ENCODE measurements around the gene ATP5MC2. TPM values are rescaled to one million over a fixed set of nuclear protein-coding genes. Genes with fewer than 3 reads are reported as not detected.

Gene ATP5MC2
- total and polyA plus RNA-seq, 2 of the 4 experiments (the other 2 are of a cell fraction), result 309 to 361 TPM

DNA sequence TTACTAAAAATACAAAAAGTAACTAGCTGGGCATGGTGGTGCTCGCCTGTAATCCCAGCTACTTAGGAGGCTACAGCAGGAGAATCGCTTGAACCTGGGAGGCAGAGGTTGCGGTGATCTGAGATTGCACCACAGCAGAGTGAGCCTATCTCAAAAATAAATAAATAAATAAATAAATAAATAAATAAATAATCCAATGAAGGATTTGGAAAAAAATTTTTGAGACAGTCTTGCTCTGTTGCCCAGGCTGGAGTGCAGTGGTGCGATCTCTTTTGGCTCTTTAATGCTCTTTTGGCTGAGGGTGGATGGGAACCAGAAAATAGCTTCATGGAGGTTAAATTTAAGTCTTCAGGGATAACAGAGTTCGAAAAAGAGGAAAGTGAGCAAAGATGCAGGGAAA, 11.7 kb downstream of the ATP5MC2 start:
- 78% methylated on average over 2 of the region's 5 CpGs; no CpG with 5 or more reads in 1 of the 2 experiments for WGBS, 2 experiments (ENCODE audit: extremely low coverage in 2 of 2, insufficient read length in 1 of 2)
- H3K14ac ChIP-seq (replicated peaks; ENCODE audit: low read depth, low read length), result no peak overlapping the region
- H3K4me3 ChIP-seq (ENCODE audit: insufficient read depth, low read depth, low read length), result no peak overlapping the region
- no peak overlapping the region for H2BK5ac ChIP-seq (ENCODE audit: low read depth, low read length, poor library complexity, severe bottlenecking)
- H3K9ac ChIP-seq (ENCODE audit: low read depth, low read length), result no peak overlapping the region
- ChIA-PET POLR2A (ENCODE audit: unreplicated experiment) (no interaction called here), CTCF (no interaction called here)
- no peak overlapping the region for H2AK5ac ChIP-seq (ENCODE audit: low read depth, low read length)
- dilution Hi-C loops (cut with HindIII; ENCODE audit: low sequenced_read_pairs, unreplicated experiment) (no loop called here), intact Hi-C loops (cut with micrococcal nuclease) (no loop called here), in situ Hi-C loops (cut with MboI; ENCODE audit: low sequenced_read_pairs) (no loop called here)
- H3K36me3 ChIP-seq (ENCODE audit: control insufficient read depth, insufficient read depth, low read length), result peaks cover 28% of the 10 kb centered on the region
- H3K4ac ChIP-seq (ENCODE audit: low read depth, low read length), result no peak overlapping the region
- no peak overlapping the region for H3K27ac ChIP-seq (ENCODE audit: insufficient read depth, low read length)
- H2BK15ac ChIP-seq (ENCODE audit: low read depth, low read length), result no peak overlapping the region
- H3K18ac ChIP-seq (ENCODE audit: low read depth, low read length), result no peak overlapping the region
- no peak overlapping the region for H2BK120ac ChIP-seq (ENCODE audit: low read depth, low read length)
- no peak overlapping the region for H4K8ac ChIP-seq (ENCODE audit: low read depth in 2 of 2, low read length in 2 of 2)
- H4K91ac ChIP-seq (ENCODE audit: insufficient read depth, low read depth, low read length), result no peak overlapping the region
- H4K20me1 ChIP-seq (ENCODE audit: insufficient read depth, low read length), result no peaks in the 10 kb centered on the region
- H2AK9ac ChIP-seq (replicated peaks; ENCODE audit: low read depth, low read length, poor library complexity), result no peak overlapping the region
- no peak overlapping the region for H2AFZ ChIP-seq (replicated peaks; ENCODE audit: low read length, poor library complexity)
- no peak overlapping the region for H3K56ac ChIP-seq (ENCODE audit: extremely low read depth, insufficient read depth, low read length)
- H3K23ac ChIP-seq (ENCODE audit: low read depth, low read length), result no peak overlapping the region
- H3K27me3 ChIP-seq (ENCODE audit: control insufficient read depth, insufficient read depth, low read length), result no peaks in the 10 kb centered on the region
- H3K4me2 ChIP-seq (ENCODE audit: low read depth, low read length), result no peak overlapping the region
- peaks cover under 1 to 13% of the 10 kb centered on the region in 2 experiments for H3K79me1 ChIP-seq (ENCODE audit: low read depth in 1 of 2, low read length in 2 of 2)
- ATAC-seq (ENCODE audit: low read depth), result no peak
- DNase-seq, result no peak
- H4K5ac ChIP-seq (ENCODE audit: low read depth, low read length), result no peak overlapping the region
- no TSS peak for BruUV-seq (replicated peaks)
- H3K9me1 ChIP-seq (ENCODE audit: insufficient read depth, low read length), result peaks cover 6% of the 10 kb centered on the region
- TF ChIP-seq MAZ (IDR thresholded peaks at IDR 0.05; ENCODE audit: borderline replicate concordance, low read depth, low read length) (no peak), POLR2A (IDR thresholded peaks at IDR 0.05; ENCODE audit: low read depth, low read length) (no peak), MAFK (IDR thresholded peaks at IDR 0.05; ENCODE audit: low read depth, low read length) (no peak), CEBPB (IDR thresholded peaks at IDR 0.05; ENCODE audit: low read depth, low read length) (no peak), RAD21 (IDR thresholded peaks at IDR 0.05; ENCODE audit: low read length) (no peak), RCOR1 (IDR thresholded peaks at IDR 0.05; ENCODE audit: insufficient replicate concordance, low read length) (no peak), SMC3 (IDR thresholded peaks at IDR 0.05; ENCODE audit: low read depth, low read length) (no peak), BHLHE40 (IDR thresholded peaks at IDR 0.05; ENCODE audit: low read depth, low read length) (no peak), NFE2L2 (IDR thresholded peaks at IDR 0.05; ENCODE audit: low read depth, low read length) (no peak), CHD1 (IDR thresholded peaks at IDR 0.05; ENCODE audit: low read depth, low read length) (no peak), FOS (IDR thresholded peaks at IDR 0.05; ENCODE audit: low read depth, low read length) (no peak), MXI1 (IDR thresholded peaks at IDR 0.05; ENCODE audit: borderline replicate concordance, low read depth, low read length) (no peak), RFX5 (IDR thresholded peaks at IDR 0.05; ENCODE audit: low read depth, low read length) (no peak)
- TF ChIP-seq, protein P1, sequence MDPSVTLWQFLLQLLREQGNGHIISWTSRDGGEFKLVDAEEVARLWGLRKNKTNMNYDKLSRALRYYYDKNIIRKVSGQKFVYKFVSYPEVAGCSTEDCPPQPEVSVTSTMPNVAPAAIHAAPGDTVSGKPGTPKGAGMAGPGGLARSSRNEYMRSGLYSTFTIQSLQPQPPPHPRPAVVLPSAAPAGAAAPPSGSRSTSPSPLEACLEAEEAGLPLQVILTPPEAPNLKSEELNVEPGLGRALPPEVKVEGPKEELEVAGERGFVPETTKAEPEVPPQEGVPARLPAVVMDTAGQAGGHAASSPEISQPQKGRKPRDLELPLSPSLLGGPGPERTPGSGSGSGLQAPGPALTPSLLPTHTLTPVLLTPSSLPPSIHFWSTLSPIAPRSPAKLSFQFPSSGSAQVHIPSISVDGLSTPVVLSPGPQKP (IDR thresholded peaks at IDR 0.05; ENCODE audit: borderline replicate concordance, low read depth, low read length), result no peak
- TF ChIP-seq, protein P2, sequence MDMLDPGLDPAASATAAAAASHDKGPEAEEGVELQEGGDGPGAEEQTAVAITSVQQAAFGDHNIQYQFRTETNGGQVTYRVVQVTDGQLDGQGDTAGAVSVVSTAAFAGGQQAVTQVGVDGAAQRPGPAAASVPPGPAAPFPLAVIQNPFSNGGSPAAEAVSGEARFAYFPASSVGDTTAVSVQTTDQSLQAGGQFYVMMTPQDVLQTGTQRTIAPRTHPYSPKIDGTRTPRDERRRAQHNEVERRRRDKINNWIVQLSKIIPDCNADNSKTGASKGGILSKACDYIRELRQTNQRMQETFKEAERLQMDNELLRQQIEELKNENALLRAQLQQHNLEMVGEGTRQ (IDR thresholded peaks at IDR 0.05; ENCODE audit: low read depth, low read length), result no peak
- TF ChIP-seq, protein P3, sequence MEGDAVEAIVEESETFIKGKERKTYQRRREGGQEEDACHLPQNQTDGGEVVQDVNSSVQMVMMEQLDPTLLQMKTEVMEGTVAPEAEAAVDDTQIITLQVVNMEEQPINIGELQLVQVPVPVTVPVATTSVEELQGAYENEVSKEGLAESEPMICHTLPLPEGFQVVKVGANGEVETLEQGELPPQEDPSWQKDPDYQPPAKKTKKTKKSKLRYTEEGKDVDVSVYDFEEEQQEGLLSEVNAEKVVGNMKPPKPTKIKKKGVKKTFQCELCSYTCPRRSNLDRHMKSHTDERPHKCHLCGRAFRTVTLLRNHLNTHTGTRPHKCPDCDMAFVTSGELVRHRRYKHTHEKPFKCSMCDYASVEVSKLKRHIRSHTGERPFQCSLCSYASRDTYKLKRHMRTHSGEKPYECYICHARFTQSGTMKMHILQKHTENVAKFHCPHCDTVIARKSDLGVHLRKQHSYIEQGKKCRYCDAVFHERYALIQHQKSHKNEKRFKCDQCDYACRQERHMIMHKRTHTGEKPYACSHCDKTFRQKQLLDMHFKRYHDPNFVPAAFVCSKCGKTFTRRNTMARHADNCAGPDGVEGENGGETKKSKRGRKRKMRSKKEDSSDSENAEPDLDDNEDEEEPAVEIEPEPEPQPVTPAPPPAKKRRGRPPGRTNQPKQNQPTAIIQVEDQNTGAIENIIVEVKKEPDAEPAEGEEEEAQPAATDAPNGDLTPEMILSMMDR (conservative IDR thresholded peaks at IDR 0.05; ENCODE audit: low read depth, low read length), result no peak
- peaks cover 7% of the 10 kb centered on the region for H3K4me1 ChIP-seq (ENCODE audit: control insufficient read depth, insufficient read depth, low read length)
- H3K9me3 ChIP-seq (ENCODE audit: control insufficient read depth, insufficient read depth, low read length), result no peaks in the 10 kb centered on the region
- H2BK20ac ChIP-seq (ENCODE audit: low read depth, low read length), result no peak overlapping the region
